ENCODE results near the gene PTPRK.
"Not testable (repeated sequence)": the region's sequence is repeated elsewhere in the genome, so short reads cannot be mapped to it uniquely, and the experiment has no call there.

Gene PTPRK

DNA sequence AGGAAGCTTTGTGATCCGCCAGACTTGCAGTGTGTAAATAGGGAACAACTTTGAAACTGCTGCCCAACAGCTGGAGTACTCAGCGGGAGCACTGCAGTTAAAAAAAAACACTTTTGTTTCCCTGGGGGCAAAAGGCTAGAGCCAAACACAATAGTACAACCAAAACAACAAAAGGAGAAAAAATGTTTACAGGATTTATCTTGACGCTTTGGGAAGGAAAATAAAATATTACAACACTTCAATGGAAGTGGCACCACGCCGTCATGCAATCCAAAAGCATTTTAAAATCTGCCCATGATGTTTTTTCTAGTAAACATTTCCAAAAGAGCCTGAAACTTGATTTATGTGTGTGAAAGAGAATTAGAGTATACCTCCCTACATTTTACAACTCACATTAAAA lies 26.0 kb downstream of the PTPRK start:
- no peak for TF ChIP-seq SPI1 (IDR thresholded peaks at IDR 0.05; ENCODE audit: low read depth, low read length)
- TF ChIP-seq PAX5 (IDR thresholded peaks at IDR 0.05; ENCODE audit: insufficient read depth, low read length, severe bottlenecking), result no peak
- TF ChIP-seq POLR2A (IDR thresholded peaks at IDR 0.05; ENCODE audit: low read depth, low read length), result no peak
- no peak for TF ChIP-seq POU2F2 (IDR thresholded peaks at IDR 0.05; ENCODE audit: low read depth, low read length)
- TF ChIP-seq POLR2AphosphoS5 (IDR thresholded peaks at IDR 0.05; ENCODE audit: low read depth, low read length), result no peak
- no peak for TF ChIP-seq TAF1 (IDR thresholded peaks at IDR 0.05; ENCODE audit: low read depth, low read length)
- FAIRE-seq, result no peak
- no peak for DNase-seq (ENCODE audit: insufficient read length, low spot score)

DNA sequence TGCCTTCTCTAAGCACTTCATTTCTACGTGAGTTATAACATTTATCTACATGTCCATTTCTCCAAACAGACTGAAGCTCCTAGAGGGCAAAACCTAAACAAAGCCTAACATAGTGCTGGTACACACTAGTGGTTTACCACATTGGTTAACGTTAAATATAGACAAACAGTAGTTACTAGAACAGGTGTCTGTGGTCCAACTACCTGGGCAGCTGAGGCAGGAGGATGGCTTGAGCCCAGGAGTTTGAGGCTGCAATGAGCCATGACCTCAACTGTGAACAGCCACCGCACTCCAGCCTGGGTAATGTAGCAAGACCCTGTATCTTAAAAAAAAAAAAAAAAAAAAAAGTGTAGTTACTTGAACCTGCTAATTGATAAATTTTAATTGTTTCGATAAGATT lies 26.5 kb downstream of the PTPRK start:
- TF ChIP-seq PAX5 (IDR thresholded peaks at IDR 0.05; ENCODE audit: insufficient read depth, low read length, severe bottlenecking) (no peak), POU2F2 (IDR thresholded peaks at IDR 0.05; ENCODE audit: low read depth, low read length) (no peak), POLR2AphosphoS5 (IDR thresholded peaks at IDR 0.05; ENCODE audit: low read depth, low read length) (no peak), TAF1 (IDR thresholded peaks at IDR 0.05; ENCODE audit: low read depth, low read length) (no peak), POLR2A (IDR thresholded peaks at IDR 0.05; ENCODE audit: low read depth, low read length) (no peak), SPI1 (IDR thresholded peaks at IDR 0.05; ENCODE audit: low read depth, low read length) (no peak)
- FAIRE-seq, result no peak
- no peak for DNase-seq (ENCODE audit: insufficient read length, low spot score)

DNA sequence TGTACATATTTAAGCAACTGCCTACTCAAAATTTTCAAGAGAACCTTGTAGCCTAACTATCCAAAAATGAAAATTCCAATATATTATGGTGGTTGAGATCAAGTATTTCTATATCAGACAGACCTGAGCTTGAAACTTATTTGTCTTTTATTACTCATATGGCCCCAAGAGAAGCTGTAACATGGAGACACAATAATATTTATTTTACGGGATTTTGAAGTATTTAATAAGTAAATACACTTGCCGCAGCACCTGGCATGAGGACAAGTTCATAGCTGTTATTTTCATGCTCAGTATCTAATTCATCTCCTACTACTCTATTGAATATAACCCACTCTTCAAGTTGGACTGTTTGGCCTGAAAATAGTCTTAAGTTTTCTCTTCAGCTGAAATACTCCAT lies 28.0 kb downstream of the PTPRK start:
- FAIRE-seq (no peak), DNase-seq (ENCODE audit: insufficient read length, low spot score) (no peak)
- no peak for TF ChIP-seq POLR2A (IDR thresholded peaks at IDR 0.05; ENCODE audit: low read depth, low read length)
- TF ChIP-seq TAF1 (IDR thresholded peaks at IDR 0.05; ENCODE audit: low read depth, low read length), result no peak
- TF ChIP-seq PAX5 (IDR thresholded peaks at IDR 0.05; ENCODE audit: insufficient read depth, low read length, severe bottlenecking), result no peak
- TF ChIP-seq POLR2AphosphoS5 (IDR thresholded peaks at IDR 0.05; ENCODE audit: low read depth, low read length), result no peak
- TF ChIP-seq SPI1 (IDR thresholded peaks at IDR 0.05; ENCODE audit: low read depth, low read length), result no peak
- no peak for TF ChIP-seq POU2F2 (IDR thresholded peaks at IDR 0.05; ENCODE audit: low read depth, low read length)

DNA sequence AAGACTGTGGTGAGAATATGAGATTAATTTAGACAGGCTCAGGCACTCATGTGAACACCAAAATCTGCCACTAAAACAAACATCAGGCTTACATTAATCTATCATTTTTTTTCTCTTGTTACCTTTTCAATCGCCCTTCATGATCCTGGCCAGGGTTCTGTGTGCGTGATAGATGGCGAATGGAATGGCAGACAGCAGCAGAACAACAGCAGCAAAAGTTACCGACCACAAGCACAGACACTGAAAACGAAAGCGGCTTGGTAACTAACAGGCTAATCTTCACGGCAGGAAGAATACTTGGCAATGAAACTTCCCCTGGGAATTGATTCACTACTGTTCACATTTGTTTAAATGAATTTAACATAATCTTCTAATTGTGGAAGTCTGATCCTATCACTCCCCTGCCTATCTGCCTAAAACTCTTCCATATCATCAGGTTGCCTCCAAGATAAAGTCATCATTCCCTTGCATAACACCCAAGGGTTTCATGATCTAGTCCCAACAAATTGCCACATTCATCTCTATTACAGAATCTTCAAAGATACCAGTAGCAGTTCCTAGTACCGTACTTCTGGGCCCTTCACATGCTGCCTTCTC lies 28.7 kb downstream of the PTPRK start:
- FAIRE-seq, result peak; percentile 69
- DNase-seq (ENCODE audit: insufficient read length, low spot score), result no peak
- no peak for TF ChIP-seq PAX5 (IDR thresholded peaks at IDR 0.05; ENCODE audit: insufficient read depth, low read length, severe bottlenecking)
- no peak for TF ChIP-seq TAF1 (IDR thresholded peaks at IDR 0.05; ENCODE audit: low read depth, low read length)
- no peak for TF ChIP-seq POU2F2 (IDR thresholded peaks at IDR 0.05; ENCODE audit: low read depth, low read length)
- no peak for TF ChIP-seq SPI1 (IDR thresholded peaks at IDR 0.05; ENCODE audit: low read depth, low read length)
- TF ChIP-seq POLR2A (IDR thresholded peaks at IDR 0.05; ENCODE audit: low read depth, low read length), result no peak
- TF ChIP-seq POLR2AphosphoS5 (IDR thresholded peaks at IDR 0.05; ENCODE audit: low read depth, low read length), result no peak

DNA sequence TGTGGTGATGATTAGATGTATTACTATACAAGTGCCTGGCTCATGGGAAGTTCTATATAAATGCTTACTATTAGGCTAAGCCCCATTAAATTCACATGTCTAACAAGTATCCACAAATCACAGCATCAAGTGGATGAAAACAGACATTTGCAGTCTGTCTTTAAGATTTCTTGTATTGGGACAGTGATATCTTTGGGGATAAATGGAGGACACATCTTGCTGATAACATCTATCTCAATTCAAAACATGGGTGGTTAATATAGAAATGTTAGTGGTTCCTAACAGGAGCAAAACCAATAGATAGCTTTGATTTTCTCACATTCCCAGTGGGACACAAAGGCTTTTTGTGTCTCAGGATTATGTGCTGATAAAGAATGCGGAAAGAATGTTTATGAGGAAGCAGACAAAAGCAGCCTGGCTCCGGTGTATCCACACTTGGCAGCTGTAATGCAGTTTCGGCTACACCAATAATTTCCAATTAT lies 29.3 kb downstream of the PTPRK start:
- TF ChIP-seq SPI1 (IDR thresholded peaks at IDR 0.05; ENCODE audit: low read depth, low read length), result no peak
- TF ChIP-seq POU2F2 (IDR thresholded peaks at IDR 0.05; ENCODE audit: low read depth, low read length), result no peak
- no peak for TF ChIP-seq POLR2AphosphoS5 (IDR thresholded peaks at IDR 0.05; ENCODE audit: low read depth, low read length)
- no peak for TF ChIP-seq POLR2A (IDR thresholded peaks at IDR 0.05; ENCODE audit: low read depth, low read length)
- no peak for TF ChIP-seq PAX5 (IDR thresholded peaks at IDR 0.05; ENCODE audit: insufficient read depth, low read length, severe bottlenecking)
- TF ChIP-seq TAF1 (IDR thresholded peaks at IDR 0.05; ENCODE audit: low read depth, low read length), result no peak
- DNase-seq (ENCODE audit: insufficient read length, low spot score) (no peak), FAIRE-seq (no peak)

DNA sequence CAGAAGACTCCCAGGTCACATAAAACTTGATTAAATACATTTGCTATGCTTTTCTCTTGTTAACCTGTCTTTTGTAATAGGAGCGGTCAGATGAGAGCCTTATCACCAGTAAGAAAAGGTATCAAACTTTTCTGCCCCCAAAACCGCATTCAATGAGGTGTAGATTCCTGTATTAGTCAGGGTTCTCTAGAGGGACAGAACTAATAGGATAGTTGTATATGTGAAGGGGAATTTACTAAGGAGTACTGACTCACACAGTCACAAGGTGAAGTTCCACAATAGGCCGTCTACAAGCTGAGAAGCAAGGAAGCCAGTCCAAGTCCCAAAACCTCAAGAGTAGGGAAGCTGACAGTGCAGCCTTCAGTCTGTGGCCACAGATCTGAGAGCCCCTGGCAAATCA lies 32.7 kb downstream of the PTPRK start:
- no peak for DNase-seq (ENCODE audit: insufficient read length, low spot score)
- no peak for FAIRE-seq

DNA sequence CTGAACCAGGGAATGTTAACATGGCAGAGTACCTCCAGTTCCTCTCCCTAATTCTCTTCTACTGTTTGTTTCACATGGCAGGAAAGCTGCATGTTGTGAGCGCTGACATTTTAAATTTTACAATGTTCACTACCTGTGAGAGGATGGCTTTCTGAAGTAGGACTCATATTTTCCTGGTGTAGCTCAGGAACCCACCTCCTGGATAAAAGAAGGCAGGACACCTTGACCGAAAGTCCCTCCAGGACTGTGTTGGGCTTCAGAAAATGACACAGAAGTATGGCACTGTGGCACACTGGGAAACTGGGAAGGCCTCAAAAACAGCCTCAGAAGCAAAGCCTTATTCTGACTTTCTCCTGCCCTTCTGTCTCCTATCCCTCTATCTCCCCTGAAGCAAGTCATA lies 33.3 kb downstream of the PTPRK start:
- no peak for DNase-seq (ENCODE audit: insufficient read length, low spot score)
- no peak for FAIRE-seq

More for the DNA sequence above, 32.7 kb downstream of the PTPRK start:
- TF ChIP-seq POLR2AphosphoS5 (IDR thresholded peaks at IDR 0.05; ENCODE audit: low read depth, low read length) (no peak), SPI1 (IDR thresholded peaks at IDR 0.05; ENCODE audit: low read depth, low read length) (no peak), POLR2A (IDR thresholded peaks at IDR 0.05; ENCODE audit: low read depth, low read length) (no peak), TAF1 (IDR thresholded peaks at IDR 0.05; ENCODE audit: low read depth, low read length) (no peak), POU2F2 (IDR thresholded peaks at IDR 0.05; ENCODE audit: low read depth, low read length) (no peak), PAX5 (IDR thresholded peaks at IDR 0.05; ENCODE audit: insufficient read depth, low read length, severe bottlenecking) (no peak)

DNA sequence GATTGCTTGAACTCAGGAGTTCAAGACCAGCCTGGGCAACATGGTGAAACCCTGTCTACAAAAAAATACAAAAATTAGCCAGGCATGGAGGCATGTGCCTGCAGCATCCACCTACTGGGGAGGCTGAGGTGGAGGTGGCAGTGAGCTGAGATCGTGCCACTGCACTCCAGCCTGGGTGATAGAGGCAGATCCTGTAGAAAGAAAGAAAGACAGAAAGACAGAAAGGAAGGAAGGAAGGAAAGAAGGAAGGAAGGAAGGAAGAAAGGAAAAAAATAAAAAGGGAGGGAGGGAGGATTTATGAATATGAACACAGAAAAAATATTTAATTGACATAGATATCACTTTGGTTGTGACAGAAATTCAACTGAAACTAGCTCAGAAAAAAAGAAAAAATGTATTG lies 33.8 kb downstream of the PTPRK start:
- FAIRE-seq; DNase-seq (ENCODE audit: insufficient read length, low spot score): not testable (repeated sequence)

More for the DNA sequence above, 33.3 kb downstream of the PTPRK start:
- no peak for TF ChIP-seq POLR2AphosphoS5 (IDR thresholded peaks at IDR 0.05; ENCODE audit: low read depth, low read length)
- no peak for TF ChIP-seq POLR2A (IDR thresholded peaks at IDR 0.05; ENCODE audit: low read depth, low read length)
- TF ChIP-seq POU2F2 (IDR thresholded peaks at IDR 0.05; ENCODE audit: low read depth, low read length), result no peak
- TF ChIP-seq TAF1 (IDR thresholded peaks at IDR 0.05; ENCODE audit: low read depth, low read length), result no peak
- no peak for TF ChIP-seq SPI1 (IDR thresholded peaks at IDR 0.05; ENCODE audit: low read depth, low read length)
- no peak for TF ChIP-seq PAX5 (IDR thresholded peaks at IDR 0.05; ENCODE audit: insufficient read depth, low read length, severe bottlenecking)

DNA sequence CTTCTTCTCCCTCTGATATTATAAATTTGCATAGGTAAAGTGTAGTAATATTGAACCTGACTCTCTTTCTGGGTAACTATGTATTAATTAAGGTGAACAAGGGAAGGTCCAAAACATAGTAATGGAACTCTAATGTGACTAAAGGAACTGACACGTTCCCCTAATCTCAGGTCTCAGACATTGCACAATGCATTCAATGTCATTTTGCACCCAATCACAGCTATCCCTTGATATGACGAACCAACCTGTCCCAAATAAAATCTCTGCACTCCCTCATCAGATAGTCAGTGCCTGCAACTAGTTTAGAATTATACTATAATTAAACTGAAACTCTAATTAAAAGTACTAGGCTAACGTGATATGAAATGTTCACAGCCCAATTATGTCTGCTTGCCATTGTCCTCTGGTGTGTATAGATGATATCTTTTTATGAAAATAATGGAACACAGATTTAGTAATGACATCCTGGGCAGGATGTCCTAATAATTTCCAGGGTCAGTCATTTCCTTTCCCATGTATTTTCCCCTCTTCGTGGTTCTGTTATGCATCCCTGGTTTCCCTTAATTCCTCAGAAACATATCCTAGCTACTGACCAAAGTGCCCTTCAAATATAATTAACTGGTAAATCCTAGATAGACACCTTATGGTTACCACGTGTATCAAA lies 36.8 kb downstream of the PTPRK start:
- FAIRE-seq (no peak), DNase-seq (ENCODE audit: insufficient read length, low spot score) (no peak)
- no peak for TF ChIP-seq PAX5 (IDR thresholded peaks at IDR 0.05; ENCODE audit: insufficient read depth, low read length, severe bottlenecking)
- TF ChIP-seq SPI1 (IDR thresholded peaks at IDR 0.05; ENCODE audit: low read depth, low read length), result no peak
- TF ChIP-seq POLR2A (IDR thresholded peaks at IDR 0.05; ENCODE audit: low read depth, low read length), result no peak
- no peak for TF ChIP-seq POU2F2 (IDR thresholded peaks at IDR 0.05; ENCODE audit: low read depth, low read length)
- TF ChIP-seq POLR2AphosphoS5 (IDR thresholded peaks at IDR 0.05; ENCODE audit: low read depth, low read length), result no peak
- no peak for TF ChIP-seq TAF1 (IDR thresholded peaks at IDR 0.05; ENCODE audit: low read depth, low read length)

All from GM12891 (cell line).